ENCODE results near the gene SEC22C. TPM values are rescaled to one million over a fixed set of nuclear protein-coding genes. Genes with fewer than 3 reads are reported as not detected.
A peak's percentile ranks its signal among the peaks of the same experiment; 100 is the strongest.
"Not testable (repeated sequence)": the region's sequence is repeated elsewhere in the genome, so short reads cannot be mapped to it uniquely, and the experiment has no call there.

The SEC22C gene
- 37.0 TPM for total RNA-seq

GRCh38 chr3:42581709-42582473 lies at the start of gene SEC22C:
Gene SEC22C (minus strand): TSS chr3:42581967. CDS start chr3:42569046, 12,921 bp downstream.
- DNase-seq (ENCODE audit: low spot score): peak; percentile 95

GRCh38 chr3:42613462-42613861 lies 31.7 kb upstream of the SEC22C start:
- DNase-seq (ENCODE audit: low spot score): no peak

GRCh38 chr3:42612928-42613327 lies 31.2 kb upstream of the SEC22C start:
- no peak for DNase-seq (ENCODE audit: low spot score)

DNA sequence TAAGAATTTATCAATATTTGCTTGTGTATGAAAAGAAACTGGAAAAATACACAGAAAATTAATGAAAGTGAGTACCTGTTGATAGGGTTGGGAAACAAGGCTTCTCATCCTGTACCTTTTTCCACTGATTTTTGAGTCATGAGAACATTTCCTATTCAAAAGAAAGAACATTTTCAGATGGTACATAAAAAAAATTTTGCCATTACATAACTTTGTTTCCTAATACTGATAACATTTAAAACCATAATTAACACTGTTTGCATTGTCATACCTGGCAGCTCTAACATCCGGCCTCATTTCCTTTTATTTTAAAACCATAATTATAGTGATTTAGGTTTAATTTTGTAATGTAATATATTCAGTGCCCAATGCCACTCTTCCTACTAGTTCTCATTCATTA lies 30.4 kb upstream of the SEC22C start:
- no peak for DNase-seq (ENCODE audit: low spot score)

DNA sequence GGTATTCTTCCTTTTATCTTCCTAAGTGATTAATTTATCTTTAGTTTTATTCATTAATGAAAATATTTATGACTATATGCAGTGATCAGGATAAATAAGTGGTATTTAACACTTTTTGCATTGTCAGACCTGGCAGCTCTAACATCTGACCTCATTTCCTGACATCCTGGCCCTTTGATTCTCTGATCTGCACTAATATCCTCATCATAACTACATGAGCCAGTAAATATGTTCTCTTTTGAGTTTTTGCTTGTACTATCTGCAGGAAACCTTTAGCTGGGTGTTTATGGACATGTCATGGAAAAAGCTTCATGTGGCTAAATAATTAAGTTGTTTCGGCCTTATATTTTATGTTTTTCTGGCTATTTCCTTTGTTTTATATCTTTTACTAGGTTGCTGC lies 29.2 kb upstream of the SEC22C start:
- DNase-seq (ENCODE audit: low spot score): no peak

DNA sequence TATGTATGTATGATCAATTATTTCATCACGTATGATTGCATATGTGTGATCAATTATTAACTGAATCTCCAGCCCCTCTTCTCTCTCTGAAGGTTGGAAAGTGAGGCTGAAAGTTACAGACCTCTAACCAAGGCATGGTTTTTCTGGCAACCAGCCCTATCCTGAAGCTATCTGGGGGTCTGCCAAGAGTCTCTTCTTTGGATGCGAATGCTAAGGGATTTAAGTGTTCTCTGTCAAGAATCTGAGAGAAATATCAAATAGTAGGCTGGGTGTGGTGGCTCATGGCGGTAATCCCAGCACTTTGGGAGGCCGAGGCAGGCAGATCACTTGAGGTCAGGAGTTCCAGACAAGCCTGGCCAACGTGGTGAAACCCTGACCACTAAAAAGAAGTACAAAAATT lies 26.8 kb upstream of the SEC22C start:
- DNase-seq (ENCODE audit: low spot score): no peak

DNA sequence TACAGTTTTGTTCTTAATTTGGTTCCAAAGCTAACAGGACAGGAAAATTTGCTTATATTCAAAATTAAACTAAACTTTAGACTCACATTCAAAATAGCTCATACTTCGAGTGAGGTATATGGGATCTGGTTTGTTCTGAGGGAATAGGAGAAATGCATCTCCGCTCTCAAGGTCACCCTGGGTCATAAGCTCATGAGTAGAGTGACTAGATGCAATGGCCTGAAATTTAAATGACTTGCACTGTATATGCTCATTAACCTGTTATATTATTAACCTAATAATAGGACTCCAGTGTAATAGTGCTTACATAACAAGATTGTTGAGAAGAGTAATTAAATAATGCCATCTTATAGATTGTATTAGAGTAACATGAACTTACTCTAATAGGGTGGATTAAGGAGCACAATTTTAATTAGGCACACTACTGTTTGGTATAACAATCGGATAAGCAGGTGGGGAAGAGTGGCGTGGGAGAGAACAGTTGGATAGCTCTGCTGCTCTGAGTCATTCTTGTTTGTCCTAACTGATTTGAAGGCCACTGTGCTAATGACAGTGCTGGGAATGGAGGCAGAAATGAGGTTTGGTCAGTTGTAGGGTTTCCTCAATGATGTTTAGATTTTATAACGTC lies 23.9 kb upstream of the SEC22C start:
- DNase-seq (ENCODE audit: low spot score): no peak

DNA sequence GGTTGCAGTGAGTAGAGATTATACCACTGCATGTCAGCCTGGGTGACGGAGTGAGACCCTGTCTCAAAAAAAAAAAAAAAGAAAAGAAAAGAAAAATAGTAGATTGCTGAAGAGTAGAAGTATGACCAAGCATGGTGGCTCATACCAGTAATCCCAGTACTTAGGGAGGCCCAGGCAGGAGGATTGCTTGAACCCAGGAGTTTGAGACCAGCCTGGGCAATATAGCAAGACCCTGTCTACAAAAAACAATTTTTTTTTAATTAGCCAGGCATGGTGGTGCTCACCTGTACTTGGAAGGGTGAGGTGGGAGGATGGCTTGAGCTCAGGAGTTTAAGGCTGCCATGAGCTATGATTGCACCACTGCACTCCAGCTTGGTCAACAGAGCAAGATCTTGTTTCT lies 21.2 kb upstream of the SEC22C start:
- DNase-seq (ENCODE audit: low spot score): no peak

GRCh38 chr3:42601896-42602581 lies 20.3 kb upstream of the SEC22C start:
- no peak for DNase-seq (ENCODE audit: low spot score)

DNA sequence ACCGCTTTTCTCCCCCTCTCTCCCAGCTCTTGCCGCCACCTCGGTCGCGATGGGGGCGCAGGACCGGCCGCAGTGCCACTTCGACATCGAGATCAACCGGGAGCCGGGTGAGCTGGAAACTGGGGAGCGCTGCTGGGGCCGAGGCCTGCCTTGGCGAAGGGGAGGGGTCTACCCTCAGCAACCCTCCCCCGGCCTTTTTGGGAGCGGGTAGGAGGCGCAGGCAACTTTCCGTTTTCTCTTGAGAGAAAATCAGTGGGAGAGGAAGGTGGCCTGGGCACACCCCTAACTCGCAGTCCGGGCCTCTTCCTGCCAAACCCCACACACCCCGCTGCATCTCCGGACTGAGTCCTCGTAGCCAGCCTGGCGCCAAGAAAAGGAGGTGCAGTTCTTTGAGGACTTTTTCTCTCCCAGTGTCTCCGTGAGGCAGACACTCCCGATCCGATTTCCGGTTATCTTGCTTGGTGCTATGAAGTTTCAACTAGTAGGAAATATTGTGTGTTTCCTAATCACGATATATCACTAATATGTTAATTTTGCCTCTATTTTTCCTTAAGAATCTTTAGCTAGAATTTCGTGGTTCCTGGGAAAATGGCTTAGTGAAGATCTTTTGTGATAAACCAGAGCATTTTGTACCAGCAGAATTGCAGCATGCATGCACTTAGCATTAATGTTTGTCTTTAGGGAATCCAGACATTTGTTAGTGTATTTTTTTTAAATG lies 19.4 kb upstream of the SEC22C start:
- DNase-seq (ENCODE audit: low spot score): peak; percentile 44

- peak; percentile 98 for DNase-seq (ENCODE audit: low spot score)
Measured at GRCh38 chr3:42600111-42600957, 18.6 kb upstream of the SEC22C start, which contains the start of gene NKTR. Gene NKTR (plus strand): TSS chr3:42600686. CDS start chr3:42601007, 321 bp downstream.

GRCh38 chr3:42597098-42597497 lies 15.3 kb upstream of the SEC22C start:
- not testable (repeated sequence) for DNase-seq (ENCODE audit: low spot score)

GRCh38 chr3:42595682-42596081 lies 13.9 kb upstream of the SEC22C start:
- no peak for DNase-seq (ENCODE audit: low spot score)

DNA sequence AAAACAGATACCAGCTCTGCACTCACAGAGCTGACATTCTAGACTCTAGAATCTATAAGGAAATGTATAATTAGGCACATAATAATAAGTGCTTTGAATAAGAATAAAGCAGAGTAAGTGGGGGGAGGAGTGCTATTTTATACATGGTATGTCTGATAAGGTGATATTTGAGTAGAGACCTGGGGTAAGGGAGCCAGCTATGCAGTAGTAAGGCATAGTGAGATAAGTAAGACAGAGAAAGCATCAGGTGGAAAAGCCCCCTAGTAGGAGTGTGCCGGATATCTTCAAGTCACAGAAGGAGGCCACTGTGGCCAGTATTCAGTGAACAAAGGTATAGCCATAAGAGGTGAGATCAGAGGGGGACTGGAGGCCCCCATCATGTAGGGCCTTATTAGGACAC lies 11.9 kb upstream of the SEC22C start:
- DNase-seq (ENCODE audit: low spot score): no peak

DNA sequence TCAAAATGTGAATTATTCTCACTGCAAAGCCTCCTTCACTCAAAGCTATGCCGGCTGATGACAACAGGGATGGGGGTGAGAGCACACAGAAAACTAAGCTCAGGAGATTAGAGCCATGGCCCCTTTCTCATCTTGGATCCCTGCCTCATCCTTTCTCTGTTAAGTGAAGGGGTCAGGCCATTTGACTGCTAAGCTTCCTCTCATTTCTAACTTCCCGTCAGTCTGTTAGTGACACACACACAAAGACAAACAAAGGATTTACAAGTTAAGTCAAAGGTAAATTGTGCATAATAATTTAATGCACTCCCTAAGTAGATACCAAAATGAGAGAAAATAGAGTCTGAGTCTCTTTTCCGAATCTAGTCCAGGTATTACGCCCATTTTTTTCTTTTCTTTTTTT lies 10.0 kb upstream of the SEC22C start:
- no peak for DNase-seq (ENCODE audit: low spot score)

GRCh38 chr3:42590989-42591756 lies 9.4 kb upstream of the SEC22C start:
- no peak for DNase-seq (ENCODE audit: low spot score)

DNA sequence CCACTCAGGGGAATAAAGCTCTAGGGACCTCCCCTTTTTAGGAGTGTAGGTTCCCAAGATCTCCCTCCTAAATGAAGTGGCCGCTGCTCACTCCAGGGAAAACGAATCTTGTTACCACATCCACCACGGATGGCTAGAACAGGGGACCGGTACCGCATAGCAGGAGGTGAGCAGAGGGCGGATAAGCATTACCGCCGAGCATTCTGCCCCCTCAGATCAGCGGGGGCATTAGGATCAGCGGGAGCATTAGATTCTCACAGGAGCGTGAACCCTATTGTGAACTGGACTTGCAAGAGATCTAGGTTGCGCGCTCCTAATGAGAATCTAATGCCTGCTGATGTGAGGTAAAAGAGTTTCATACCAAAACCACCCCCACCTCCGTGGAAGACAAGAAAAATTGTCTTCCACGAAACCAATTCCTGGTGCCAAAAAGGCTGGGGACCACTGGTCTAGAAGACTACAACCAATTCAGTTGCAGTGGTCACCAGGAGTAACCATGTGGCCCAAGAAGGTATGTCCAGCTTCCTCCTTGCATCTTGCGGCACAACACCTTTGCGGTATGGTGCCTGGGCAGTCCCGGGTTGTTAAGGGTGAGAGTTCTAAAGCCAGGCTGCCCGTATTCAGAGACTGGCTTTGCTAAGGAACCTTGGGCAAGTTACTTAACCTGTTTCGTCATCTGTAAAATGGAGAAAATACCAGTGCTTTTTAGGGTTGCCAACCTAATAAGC lies 7.8 kb upstream of the SEC22C start:
- DNase-seq (ENCODE audit: low spot score): no peak

DNA sequence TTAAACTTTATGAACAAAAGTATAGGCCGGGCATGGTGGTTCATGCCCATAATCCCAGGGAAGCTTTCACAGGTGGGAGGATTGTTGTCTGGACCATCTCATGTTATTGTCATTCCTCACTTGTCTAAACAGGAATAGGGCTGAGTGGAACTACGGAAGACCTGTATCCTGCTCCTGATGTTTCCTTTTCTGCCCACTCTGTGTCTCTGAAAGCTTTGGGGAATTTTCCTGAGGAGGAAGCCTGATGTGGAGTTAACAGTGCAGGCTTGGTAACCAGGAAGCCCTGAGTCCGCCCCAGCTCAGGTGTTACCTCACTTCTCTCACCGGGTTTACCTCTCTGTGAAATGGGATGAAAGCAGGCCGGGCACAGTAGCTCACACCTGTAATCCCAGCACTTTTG lies 6.9 kb upstream of the SEC22C start:
- DNase-seq (ENCODE audit: low spot score): no peak

DNA sequence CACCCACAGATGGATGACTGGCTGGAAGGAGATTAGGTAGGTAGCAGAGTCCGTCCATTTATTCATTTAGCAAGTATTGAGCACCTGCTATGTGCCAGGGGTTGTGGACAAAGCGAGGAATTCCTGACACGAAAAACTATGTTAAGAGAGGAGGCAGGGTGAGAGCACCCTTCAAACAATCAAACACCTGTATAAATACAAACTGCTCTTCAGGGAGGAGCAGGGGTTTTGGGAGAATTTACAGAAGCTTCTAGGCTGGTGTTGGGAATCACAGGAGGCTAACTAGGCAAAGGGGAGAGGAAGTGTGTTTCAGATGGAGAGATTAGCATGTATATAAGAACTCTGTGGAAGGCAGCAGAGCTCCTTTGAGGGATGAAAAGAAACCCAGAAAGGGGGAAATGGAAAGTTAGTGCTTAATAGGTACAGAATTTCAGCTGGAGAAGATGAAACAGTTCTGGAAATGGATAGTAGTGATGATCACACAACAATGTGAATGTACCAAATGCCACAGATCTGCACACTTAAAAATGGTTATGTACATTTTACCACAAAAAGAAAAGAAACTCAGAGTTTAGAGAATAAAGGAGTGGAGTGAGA lies 805 bp upstream of the SEC22C start:
- no peak for DNase-seq (ENCODE audit: low spot score)

- DNase-seq (ENCODE audit: low spot score): no peak
Measured at GRCh38 chr3:42581400-42581708, 413 bp downstream of the SEC22C start.

All from mucosa of gallbladder (tissue), 1 donor.